ENCODE measurements around the gene TEAD1.

DNA sequence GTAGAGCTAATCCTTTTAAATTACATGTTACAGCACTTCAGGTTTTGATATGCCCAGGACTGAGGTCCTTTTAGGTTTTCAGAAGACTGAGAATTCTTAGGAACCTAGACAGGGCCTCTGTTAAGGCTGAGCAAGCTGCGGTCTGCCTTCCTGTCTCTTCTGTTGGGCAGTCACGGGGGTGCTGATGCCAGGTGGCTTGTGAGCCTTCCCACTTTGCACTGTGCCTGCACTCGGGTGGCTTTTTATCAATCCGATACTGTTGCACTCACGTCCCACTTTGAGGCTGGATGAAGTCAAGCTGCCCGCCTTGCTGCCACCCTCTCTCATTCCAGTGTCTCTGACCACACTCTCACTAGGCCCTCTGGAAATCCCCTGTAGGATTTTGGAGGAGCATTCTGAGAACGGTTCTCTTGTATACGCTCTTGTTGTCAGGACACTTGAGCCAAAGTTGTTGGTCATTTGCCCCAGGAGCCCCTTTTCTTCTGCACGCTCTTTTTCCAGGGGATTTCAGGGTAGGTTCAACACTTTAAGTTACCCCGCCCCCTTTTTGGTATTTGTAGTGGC lies 141.8 kb downstream of the TEAD1 start:
- TF ChIP-seq, protein P1, sequence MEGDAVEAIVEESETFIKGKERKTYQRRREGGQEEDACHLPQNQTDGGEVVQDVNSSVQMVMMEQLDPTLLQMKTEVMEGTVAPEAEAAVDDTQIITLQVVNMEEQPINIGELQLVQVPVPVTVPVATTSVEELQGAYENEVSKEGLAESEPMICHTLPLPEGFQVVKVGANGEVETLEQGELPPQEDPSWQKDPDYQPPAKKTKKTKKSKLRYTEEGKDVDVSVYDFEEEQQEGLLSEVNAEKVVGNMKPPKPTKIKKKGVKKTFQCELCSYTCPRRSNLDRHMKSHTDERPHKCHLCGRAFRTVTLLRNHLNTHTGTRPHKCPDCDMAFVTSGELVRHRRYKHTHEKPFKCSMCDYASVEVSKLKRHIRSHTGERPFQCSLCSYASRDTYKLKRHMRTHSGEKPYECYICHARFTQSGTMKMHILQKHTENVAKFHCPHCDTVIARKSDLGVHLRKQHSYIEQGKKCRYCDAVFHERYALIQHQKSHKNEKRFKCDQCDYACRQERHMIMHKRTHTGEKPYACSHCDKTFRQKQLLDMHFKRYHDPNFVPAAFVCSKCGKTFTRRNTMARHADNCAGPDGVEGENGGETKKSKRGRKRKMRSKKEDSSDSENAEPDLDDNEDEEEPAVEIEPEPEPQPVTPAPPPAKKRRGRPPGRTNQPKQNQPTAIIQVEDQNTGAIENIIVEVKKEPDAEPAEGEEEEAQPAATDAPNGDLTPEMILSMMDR (IDR thresholded peaks at IDR 0.05): no peak
- TF ChIP-seq EP300 (IDR thresholded peaks at IDR 0.05): no peak

Data from tibial nerve (tissue), 4 donors.